ENCODE results near the gene STK17B.

Gene STK17B

GRCh38 chr2:196183528-196184231 lies 12.3 kb upstream of the STK17B start:
- no peak for DNase-seq (ENCODE audit: low spot score)

DNA sequence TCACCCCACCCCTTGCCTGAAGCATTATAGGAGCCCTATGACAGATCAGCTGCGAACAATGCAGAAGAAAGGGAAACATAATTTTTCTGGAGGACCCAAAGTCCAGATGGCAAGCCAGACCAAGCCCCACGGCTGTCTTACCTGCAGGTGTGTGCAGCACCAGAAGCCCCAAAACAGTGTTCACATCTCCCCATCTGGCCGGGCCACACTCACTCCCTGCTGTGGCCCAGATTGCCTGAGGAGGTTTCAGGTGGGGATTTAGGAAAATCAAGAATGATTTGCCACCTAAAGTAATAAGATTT lies 11.7 kb upstream of the STK17B start:
- DNase-seq (ENCODE audit: low spot score) = no peak

DNA sequence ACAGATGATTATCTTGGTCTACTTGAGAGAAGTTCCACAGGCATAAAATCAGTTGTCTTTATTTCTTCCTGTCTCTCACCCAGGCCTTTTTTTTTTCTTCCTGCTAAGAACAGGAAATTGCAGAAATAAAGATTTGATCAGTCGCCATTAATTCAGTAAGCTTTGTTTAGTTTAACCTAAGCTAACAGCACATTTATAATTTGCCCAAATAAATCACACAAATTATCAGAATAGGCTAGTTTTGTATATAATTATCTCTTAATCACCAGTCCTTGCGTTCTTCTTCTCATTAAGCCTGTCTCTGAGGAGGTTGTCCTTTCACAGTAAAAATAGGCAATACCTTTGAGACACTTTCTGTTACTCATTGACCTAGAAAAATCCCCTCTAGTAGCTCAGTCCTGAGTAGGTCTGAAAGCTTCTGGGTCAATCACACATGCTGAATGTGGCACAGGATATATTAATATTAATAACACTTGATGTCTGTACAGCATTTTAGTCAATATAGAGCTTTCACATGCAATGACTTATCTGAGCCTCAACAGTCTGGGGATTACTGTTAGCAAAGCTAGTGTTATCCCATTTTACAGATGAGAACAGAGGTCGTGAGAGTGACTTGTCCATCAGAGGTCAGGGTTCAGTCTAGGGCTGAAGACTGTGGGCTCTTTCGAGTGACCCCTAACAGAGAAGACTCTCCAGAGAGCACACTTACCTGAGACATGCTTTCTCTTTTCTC lies 11.2 kb upstream of the STK17B start:
- no peak for DNase-seq (ENCODE audit: low spot score)

DNA sequence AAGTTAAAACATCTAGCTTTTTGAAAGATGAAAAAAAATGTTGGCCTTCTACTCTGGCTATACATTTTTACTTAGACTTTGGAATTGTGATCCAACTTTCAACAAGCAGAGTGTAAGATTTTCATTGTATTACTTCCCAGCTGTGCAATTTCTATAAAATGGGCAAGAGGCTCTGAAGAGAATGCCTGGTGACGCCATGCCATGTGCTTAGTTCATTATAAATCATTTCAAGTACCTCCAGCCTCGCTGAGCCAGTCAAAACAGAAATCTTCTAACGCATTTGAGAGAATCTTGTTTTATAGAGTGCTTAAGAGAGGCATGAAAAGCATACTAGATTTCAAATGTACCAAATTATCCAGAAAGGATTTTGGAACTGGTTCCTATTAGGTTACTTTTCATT lies 10.1 kb upstream of the STK17B start:
- no peak for DNase-seq (ENCODE audit: low spot score)

GRCh38 chr2:196177124-196177523 lies 5.7 kb upstream of the STK17B start:
- peak; percentile 76 for DNase-seq (ENCODE audit: low spot score)

DNA sequence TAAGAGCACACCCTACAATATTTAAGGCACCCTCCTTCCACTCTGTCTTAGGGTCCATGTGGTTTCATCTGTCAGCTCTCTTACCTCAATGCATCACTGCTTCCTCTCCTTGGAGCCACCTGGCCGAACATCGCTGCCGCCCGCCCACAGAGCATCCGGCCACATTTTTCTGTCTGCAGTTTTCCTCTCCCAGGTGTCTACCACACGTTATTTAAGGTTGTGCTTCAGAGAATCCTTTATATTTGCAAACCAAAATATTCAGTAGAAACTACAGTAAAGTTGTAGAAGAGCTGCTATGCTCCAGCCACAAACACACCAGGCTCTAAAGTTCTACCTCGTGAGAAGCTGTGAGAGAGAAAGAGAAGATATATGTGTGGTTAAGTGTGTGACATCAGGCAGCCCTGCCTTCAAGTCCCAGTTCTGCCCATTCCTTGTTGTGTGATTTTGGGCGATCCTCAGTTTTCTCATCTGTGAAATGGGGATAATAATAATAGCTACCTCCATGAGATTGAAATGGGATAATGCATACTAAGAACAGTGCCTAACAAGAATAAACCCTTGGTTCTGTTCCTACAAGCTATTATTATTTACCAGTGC lies 4.9 kb upstream of the STK17B start:
- DNase-seq (ENCODE audit: low spot score) = no peak

GRCh38 chr2:196174404-196174803 lies 3.0 kb upstream of the STK17B start:
- no peak for DNase-seq (ENCODE audit: low spot score)

DNA sequence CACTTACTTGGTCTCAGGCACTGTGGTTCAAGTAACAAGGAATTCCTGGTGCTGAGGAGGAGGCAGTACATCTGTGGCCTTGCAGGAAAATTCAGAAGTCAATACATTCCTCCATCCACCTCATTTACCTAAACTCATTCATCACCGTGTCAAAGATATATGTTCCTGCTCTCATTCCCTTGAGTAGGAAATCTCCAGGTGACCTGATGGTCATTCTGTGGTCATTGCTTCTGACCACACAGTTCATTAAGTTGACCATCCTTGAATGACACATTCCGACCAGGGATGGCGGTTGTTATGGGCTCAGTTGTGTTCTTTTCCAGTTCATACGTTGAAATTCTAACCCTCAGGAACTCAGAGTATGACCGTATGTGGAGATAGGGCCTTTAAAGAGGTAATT lies 2.1 kb upstream of the STK17B start:
- DNase-seq (ENCODE audit: low spot score) = no peak

- no peak for DNase-seq (ENCODE audit: low spot score)
Observed at GRCh38 chr2:196172951-196173350, 1.6 kb upstream of the STK17B start.

DNA sequence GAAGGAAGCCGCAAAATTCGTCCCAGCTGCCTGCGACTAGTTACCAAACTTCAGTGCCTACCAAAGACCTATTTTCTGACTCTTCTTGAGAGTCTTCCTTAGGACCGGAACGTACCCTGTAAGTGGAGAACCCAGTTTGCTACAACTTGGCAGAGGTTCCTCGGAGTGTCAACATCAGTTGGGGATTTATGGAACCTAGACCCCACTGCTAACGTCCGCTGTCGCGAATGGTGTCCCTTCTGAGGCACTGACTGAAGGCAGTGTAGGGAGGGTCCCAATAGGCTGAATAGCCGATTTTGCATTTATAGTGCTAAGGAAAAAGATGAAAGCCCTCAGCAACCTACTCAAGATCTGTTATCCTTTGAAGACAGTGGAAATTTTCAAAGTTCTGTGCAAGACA lies 568 bp upstream of the STK17B start:
- no peak for DNase-seq (ENCODE audit: low spot score)

DNA sequence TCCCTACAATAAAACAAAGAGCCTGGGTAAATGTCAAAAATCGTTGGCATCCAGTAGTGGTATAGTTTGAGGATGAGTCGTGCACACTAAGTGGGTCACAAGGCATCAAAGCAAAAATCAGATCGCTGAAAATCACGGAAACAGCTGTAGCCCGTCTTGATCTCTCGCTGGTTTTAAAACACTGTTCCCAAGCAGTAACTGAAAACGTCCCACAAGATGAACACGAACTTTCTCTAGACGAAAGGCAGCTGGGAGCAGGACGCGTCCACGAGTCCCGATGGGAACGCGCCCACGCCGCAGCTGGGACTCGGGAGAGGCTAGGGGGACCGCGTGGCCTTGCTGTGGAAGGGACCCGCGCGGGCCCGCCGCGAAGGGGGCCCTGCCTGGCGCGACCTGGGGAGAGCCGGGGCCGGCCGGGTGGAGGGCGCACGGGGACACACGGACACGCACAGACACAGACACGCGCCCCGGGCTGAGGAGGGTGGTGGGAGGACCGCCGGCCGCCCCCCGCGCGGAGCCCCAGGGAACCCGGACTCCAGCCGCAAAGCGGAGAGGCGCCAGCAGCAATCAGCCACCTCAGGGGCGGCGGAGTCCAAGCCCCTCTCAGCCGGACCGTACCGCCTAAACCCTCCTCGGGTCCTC lies 651 bp downstream of the STK17B start:
- DNase-seq (ENCODE audit: low spot score) = no peak

- peak; percentile 83 for DNase-seq (ENCODE audit: low spot score)
Observed at GRCh38 chr2:196170213-196170605, 1.2 kb downstream of the STK17B start.

DNA sequence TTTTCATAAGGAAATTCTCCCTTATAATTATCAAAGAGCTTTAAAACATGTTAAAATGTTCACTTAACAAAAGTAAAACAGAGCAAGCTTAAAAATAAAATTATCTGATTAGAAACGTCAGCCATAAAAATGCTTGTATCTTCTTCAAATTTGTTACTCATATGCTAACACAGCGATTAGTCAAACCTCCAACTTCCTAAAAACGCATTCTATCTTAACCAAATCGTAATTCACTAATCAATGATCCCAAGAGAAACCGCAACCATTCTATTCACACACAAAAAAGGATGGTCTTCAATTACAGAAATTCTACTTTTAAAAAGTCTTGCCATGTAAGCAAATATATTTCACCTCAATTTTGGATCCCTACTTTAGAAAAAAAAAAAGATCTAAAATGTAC lies 1.9 kb downstream of the STK17B start:
- DNase-seq (ENCODE audit: low spot score) = peak; percentile 30

GRCh38 chr2:196168181-196168580 lies 3.2 kb downstream of the STK17B start:
- peak; percentile 44 for DNase-seq (ENCODE audit: low spot score)

DNA sequence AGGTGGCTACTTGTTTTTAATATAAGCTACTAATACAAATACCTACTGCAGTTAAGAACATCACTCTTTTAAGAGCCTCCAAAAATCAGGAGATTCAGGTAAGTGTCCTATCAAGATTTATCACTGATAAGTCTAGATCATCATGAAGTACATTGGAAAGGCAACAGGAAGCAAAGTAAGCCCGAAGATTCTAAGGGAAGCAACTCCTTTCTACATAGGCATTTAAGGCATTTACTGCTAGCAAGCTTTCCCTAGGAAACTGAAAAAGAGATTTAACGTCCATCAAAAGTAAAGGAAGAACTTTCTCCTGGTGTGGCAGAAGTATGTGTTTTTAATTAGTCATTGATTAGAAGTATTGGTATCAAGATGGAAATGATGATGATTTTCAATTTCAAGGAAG lies 3.7 kb downstream of the STK17B start:
- DNase-seq (ENCODE audit: low spot score) = no peak

DNA sequence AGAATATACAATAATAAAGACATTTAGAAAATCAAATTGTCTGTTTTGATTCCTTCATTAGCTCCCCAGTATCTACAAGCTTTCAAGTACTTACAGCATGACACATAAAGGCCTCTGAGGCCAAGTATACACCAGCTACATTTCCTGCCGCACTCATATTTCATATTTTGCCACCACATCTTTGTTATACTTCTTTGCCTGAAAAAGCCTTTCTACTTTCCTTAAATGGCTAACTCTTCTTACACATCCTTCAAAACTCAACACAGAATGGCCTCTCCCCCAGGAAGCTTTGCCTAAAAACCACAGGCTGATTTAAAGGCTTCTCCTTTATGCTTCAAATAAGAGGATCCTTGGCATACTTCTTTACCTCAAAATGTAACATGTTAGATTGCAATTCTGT lies 4.5 kb downstream of the STK17B start:
- no peak for DNase-seq (ENCODE audit: low spot score)

GRCh38 chr2:196165016-196165415 lies 6.4 kb downstream of the STK17B start:
- no peak for DNase-seq (ENCODE audit: low spot score)

- no peak for DNase-seq (ENCODE audit: low spot score)
Observed at GRCh38 chr2:196163285-196163684, 8.1 kb downstream of the STK17B start.

DNA sequence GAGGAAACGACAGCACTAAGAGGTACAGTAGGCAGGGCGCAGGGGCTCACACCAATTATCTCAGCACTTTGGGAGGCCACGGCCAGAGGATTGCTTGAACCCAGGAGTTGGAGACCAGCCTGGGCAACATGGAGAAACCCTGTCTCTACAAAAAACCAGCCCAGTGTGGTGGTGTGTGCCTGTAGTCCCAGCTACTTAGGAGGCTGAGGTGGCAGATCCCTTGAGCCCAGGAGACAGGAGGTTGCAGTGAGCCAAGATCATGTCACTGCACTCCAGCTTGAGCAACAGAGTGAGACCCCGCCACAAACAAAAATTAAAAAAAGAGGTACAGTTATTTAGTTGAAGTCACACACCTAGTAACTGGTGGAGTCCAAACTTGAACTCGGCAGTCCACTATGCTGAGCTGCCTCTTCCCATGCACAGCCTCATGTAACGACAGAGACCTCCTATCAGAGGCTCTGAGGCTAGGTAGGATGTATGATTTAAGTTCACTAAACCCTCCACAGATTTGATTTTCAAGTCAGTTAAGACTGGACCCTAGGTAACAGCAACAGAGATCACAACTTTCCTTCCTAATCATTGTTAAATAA lies 8.7 kb downstream of the STK17B start:
- DNase-seq (ENCODE audit: low spot score) = no peak

- no peak for DNase-seq (ENCODE audit: low spot score)
Observed at GRCh38 chr2:196160946-196161345, 10.4 kb downstream of the STK17B start.

DNA sequence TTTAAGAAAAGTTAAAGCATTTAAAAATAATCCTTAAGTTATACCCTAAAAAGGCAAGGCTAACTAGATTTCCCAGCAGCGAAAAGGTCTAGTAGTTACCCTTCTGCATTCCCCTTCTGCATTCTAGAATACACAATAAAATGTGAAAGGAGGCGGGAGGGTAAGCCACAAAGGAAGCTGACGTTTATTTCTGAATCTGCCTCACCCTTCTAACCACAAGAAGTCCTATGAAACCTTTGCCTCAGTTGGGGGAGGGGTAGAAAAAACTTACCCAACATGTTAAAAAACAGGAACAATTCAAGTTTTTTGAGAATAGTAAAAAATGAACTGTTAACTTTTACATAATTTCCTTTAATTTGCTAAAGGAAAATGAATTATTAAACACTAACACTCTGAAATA lies 11.3 kb downstream of the STK17B start:
- DNase-seq (ENCODE audit: low spot score) = no peak

- no peak for DNase-seq (ENCODE audit: low spot score)
Observed at GRCh38 chr2:196159221-196159892, 12.0 kb downstream of the STK17B start.

Data from hematopoietic multipotent progenitor cell treated with erythropoietin and hydrocortisone succinate and interleukin-3 and kit ligand, for 15 days (in vitro differentiated cells).